H1 (cell line): Measurements from ENCODE around the gene ATXN8OS. TPM values are rescaled to one million over a fixed set of nuclear protein-coding genes. Genes with fewer than 3 reads are reported as not detected.

Experiments
- CTCF ChIA-PET: fragments of 300-600 bp; sonication (Branson Sonifier 250); formaldehyde crosslinking; loops from one replicate; lab custom pipeline; 2021; ENCODE audit not compliant: partially characterized antibody; lab: Charles Lee
- POLR2A ChIA-PET: fragments of 300-600 bp; sonication (Branson Sonifier 250); formaldehyde crosslinking; loops from one replicate; lab custom pipeline; 2021; ENCODE audit warnings: inconsistent platforms; ENCODE audit not compliant: partially characterized antibody; lab: Charles Lee
- DNase-seq, 2 experiments: peaks; one replicate each; pipeline versions ENCODE4 v3.0.0 to v3.0.0-alpha.2; 2010 to 2022; ENCODE audit warnings: low spot score in 2 of 2, low read depth in 1 of 2, mixed read lengths in 1 of 2
- FAIRE-seq: peaks from 2 replicates; lab custom pipeline; 2011; peaks lifted over from hg19 to GRCh38; lab: Jason Lieb, UNC
- H2AFZ ChIP-seq: 2 replicates; pipeline ENCODE4 v1.8.1; 2012; ENCODE audit warnings: low read length, inconsistent platforms
- H2AK5ac ChIP-seq: 2 replicates; pipeline ENCODE4 v1.6.1; 2013; ENCODE audit warnings: low read depth, low read length
- H2BK120ac ChIP-seq: replicated peaks from 2 replicates; pipeline ENCODE3; 2013; ENCODE audit warnings: low read depth, low read length, inconsistent platforms
- H2BK12ac ChIP-seq: 2 replicates; pipeline ENCODE4 v1.6.1; 2013; ENCODE audit warnings: low read depth, low read length
- H2BK15ac ChIP-seq: 2 replicates; pipeline ENCODE4 v1.6.1; 2013; ENCODE audit warnings: low read length
- H2BK20ac ChIP-seq: 2 replicates; pipeline ENCODE4 v1.6.1; 2013; ENCODE audit warnings: low read length
- H2BK5ac ChIP-seq: 2 replicates; pipeline ENCODE4 v1.6.1; 2013; ENCODE audit warnings: low read depth, low read length
- H3K14ac ChIP-seq: 2 replicates; pipeline ENCODE4 v1.6.1; 2013; ENCODE audit warnings: inconsistent platforms; ENCODE audit not compliant: insufficient read length
- H3K18ac ChIP-seq: 2 replicates; pipeline ENCODE4 v1.6.1; 2013; ENCODE audit warnings: low read length; ENCODE audit errors: extremely low read depth
- H3K23ac ChIP-seq: 2 replicates; pipeline ENCODE4 v1.6.1; 2013; ENCODE audit warnings: inconsistent platforms; ENCODE audit not compliant: insufficient read length
- H3K23me2 ChIP-seq: 2 replicates; pipeline ENCODE4 v1.6.1; 2013; ENCODE audit warnings: low read depth, low read length
- H3K27ac ChIP-seq: 2 replicates; pipeline ENCODE4 v1.6.1; 2011; ENCODE audit warnings: low read depth, low read length, inconsistent platforms
- H3K27me3 ChIP-seq, 4 experiments: replicated peaks in 1 of 4; 1 replicate in 1 of 4; 2 replicates in 3 of 4; pipeline versions ENCODE4 v1.6.1 to v1.8.1; 2011 to 2013; ENCODE audit warnings: low read length in 3 of 4, mild to moderate bottlenecking in 3 of 4, inconsistent platforms in 2 of 4, mixed read lengths in 2 of 4, moderate library complexity in 1 of 4; ENCODE audit not compliant: control insufficient read depth in 3 of 4, insufficient read depth in 3 of 4; ENCODE audit errors: extremely low read depth in 1 of 4
- H3K36me3 ChIP-seq, 4 experiments: 2 replicates each; pipeline versions ENCODE4 v1.6.1 to v1.8.1; 2011 to 2013; ENCODE audit warnings: mild to moderate bottlenecking in 4 of 4, low read length in 3 of 4, moderate library complexity in 2 of 4, control low read depth in 1 of 4, inconsistent platforms in 1 of 4; ENCODE audit not compliant: insufficient read depth in 4 of 4, control insufficient read depth in 2 of 4
- H3K4ac ChIP-seq: replicated peaks from 2 replicates; pipeline ENCODE3; 2013; ENCODE audit warnings: low read length, low read depth, mixed read lengths, inconsistent platforms; ENCODE audit not compliant: insufficient read length
- H3K4me1 ChIP-seq, 4 experiments: replicated peaks in 1 of 4; 1 replicate in 1 of 4; 2 replicates in 3 of 4; pipeline versions ENCODE4 v1.6.1 to v1.8.1; 2011 to 2013; ENCODE audit warnings: low read length in 3 of 4, inconsistent platforms in 2 of 4, mixed read lengths in 1 of 4; ENCODE audit not compliant: insufficient read depth in 4 of 4, control insufficient read depth in 3 of 4
- H3K4me2 ChIP-seq, 2 experiments: 2 replicates each; pipeline versions ENCODE4 v1.6.1 to v1.8.1; 2011 to 2013; ENCODE audit warnings: low read depth in 2 of 2, low read length in 2 of 2, control low read depth in 1 of 2, inconsistent platforms in 1 of 2, mild to moderate bottlenecking in 1 of 2; ENCODE audit not compliant: insufficient read depth in 1 of 2
- H3K4me3 ChIP-seq, 4 experiments: fragments of 200-600, 300-600 bp in 1 of 4; sonication (generic), shearing (Covaris generic), sonication (Bioruptor Twin) in 1 of 4; 2 replicates each; pipeline versions ENCODE4 v1.5.1 to v1.8.1; 2011 to 2016; ENCODE audit warnings: low read length in 4 of 4, low read depth in 3 of 4, control low read depth in 2 of 4, inconsistent platforms in 2 of 4, mild to moderate bottlenecking in 2 of 4, mixed read lengths in 1 of 4, moderate library complexity in 1 of 4; ENCODE audit not compliant: insufficient read depth in 2 of 4; ENCODE audit errors: extremely low read depth in 1 of 4
- H3K56ac ChIP-seq: replicated peaks from 2 replicates; pipeline ENCODE3; 2013; ENCODE audit warnings: low read depth, mild to moderate bottlenecking, mixed read lengths, low read length, inconsistent platforms; ENCODE audit not compliant: insufficient read length
- H3K79me1 ChIP-seq: 2 replicates; pipeline ENCODE4 v1.6.1; 2013; ENCODE audit warnings: low read depth, low read length, control low read depth
- H3K79me2 ChIP-seq, 2 experiments: 2 replicates each; pipeline versions ENCODE4 v1.6.1 to v1.8.1; 2012 to 2013; ENCODE audit warnings: low read length in 2 of 2, mild to moderate bottlenecking in 2 of 2, inconsistent platforms in 1 of 2; ENCODE audit not compliant: insufficient read depth in 2 of 2, control insufficient read depth in 1 of 2
- H3K9ac ChIP-seq, 4 experiments: replicated peaks in 1 of 4; 1 replicate in 1 of 4; 2 replicates in 3 of 4; pipeline versions ENCODE4 v1.6.1 to v1.8.1; 2011 to 2013; ENCODE audit warnings: low read depth in 3 of 4, low read length in 3 of 4, control low read depth in 2 of 4, mild to moderate bottlenecking in 2 of 4, moderate library complexity in 2 of 4, inconsistent platforms in 1 of 4; ENCODE audit errors: extremely low read depth in 1 of 4
- H3K9me3 ChIP-seq, 2 experiments: 2 replicates each; pipeline versions ENCODE4 v1.6.1 to v1.8.1; 2012 to 2013; ENCODE audit warnings: mild to moderate bottlenecking in 2 of 2, moderate library complexity in 2 of 2, control low read depth in 1 of 2, inconsistent platforms in 1 of 2, low read depth in 1 of 2, low read length in 1 of 2, mixed read lengths in 1 of 2; ENCODE audit not compliant: insufficient read depth in 2 of 2
- H4K20me1 ChIP-seq, 2 experiments: replicated peaks in 1 of 2; 2 replicates each; pipeline versions ENCODE3 to v1.8.1; 2011 to 2013; ENCODE audit warnings: inconsistent platforms in 2 of 2, low read length in 2 of 2, mild to moderate bottlenecking in 1 of 2; ENCODE audit not compliant: insufficient read depth in 2 of 2, control insufficient read depth in 1 of 2
- H4K5ac ChIP-seq: 2 replicates; pipeline ENCODE4 v1.6.1; 2013; ENCODE audit warnings: low read length, low read depth, mixed read lengths, inconsistent platforms; ENCODE audit not compliant: insufficient read length
- H4K8ac ChIP-seq: 2 replicates; pipeline ENCODE4 v1.8.0; 2013; ENCODE audit warnings: mild to moderate bottlenecking, moderate library complexity, low read length, inconsistent platforms; ENCODE audit not compliant: insufficient read depth; ENCODE audit errors: extremely low read depth
- H4K91ac ChIP-seq: replicated peaks from 2 replicates; pipeline ENCODE3; 2013; ENCODE audit warnings: low read length, mixed read lengths, inconsistent platforms; ENCODE audit not compliant: insufficient read length
- ASH2L ChIP-seq: fragments of 200-600, 300-600 bp; sonication (generic); IDR thresholded peaks from one replicate; pipeline ENCODE4 v1.7.1; 2017; ENCODE audit warnings: low read length
- CREB1 ChIP-seq: IDR thresholded peaks from 2 replicates; pipeline ENCODE4 v1.6.1; 2012; ENCODE audit warnings: inconsistent platforms
- PHF8 ChIP-seq: fragments of 200-600 bp; sonication (generic); conservative IDR thresholded peaks from 2 replicates; pipeline ENCODE4 v1.7.1; 2012; ENCODE audit warnings: low read depth, mild to moderate bottlenecking, inconsistent platforms, low read length, moderate library complexity
- RFX5 ChIP-seq: IDR thresholded peaks from 2 replicates; pipeline ENCODE4 v1.6.1; 2011; ENCODE audit warnings: low read depth, low read length, improper control_type of control experiment, borderline replicate concordance
- WGBS, 2 experiments: shearing (Covaris generic) in 1 of 2; methylation state at CpG; one replicate each; pipeline versions ENCODE4 v1.1.6 to v1.1.7; 2013 to 2015; ENCODE audit warnings: low lambda C conversion rate in 2 of 2, mixed read lengths in 2 of 2, inconsistent platforms in 1 of 2, low coverage in 1 of 2, missing lambda C conversion rate in 1 of 2; ENCODE audit not compliant: insufficient replicate concordance in 2 of 2, insufficient coverage in 1 of 2, insufficient read length in 1 of 2; ENCODE audit errors: extremely low coverage in 1 of 2, missing lambda C conversion rate in 1 of 2; 5-methylcytosine and 5-hydroxymethylcytosine counted together
- polyA plus RNA-seq, 7 experiments: library from polyadenylated mRNA; depleted of rRNA in 3 of 7; stranded (reverse) in 5 of 7; unstranded in 2 of 7; fragments of >200 nt in 5 of 7; fragments of 200-250 nt in 2 of 7; gene quantifications; 1 replicate in 5 of 7; 2 replicates in 1 of 7; 4 replicates in 1 of 7; pipeline versions ENCODE4 v1.2.1 to v1.2.3, GENCODE V29; 2011 to 2013; ENCODE audit warnings: missing spikeins in 2 of 7, mixed read lengths in 2 of 7
- total RNA-seq: library from RNA; stranded (reverse); fragmentation: NEBNext Ultra II Directional; extraction: Animal tissue kit (Norgen Biotek cat#: 25700); gene quantifications from 2 replicates; pipeline ENCODE4 v1.2.1, GENCODE V29; 2021

Gene ATXN8OS
- total and polyA plus RNA-seq, 2 of the 8 experiments (the other 6 are each of a cell fraction or from before 2014, with no cell fraction given) = not detected

GRCh38 chr13:70170689-70171088 is 63.1 kb downstream of the ATXN8OS start:
- H2BK12ac ChIP-seq = no peak overlapping the region
- no peak for FAIRE-seq
- no peaks in the 10 kb centered on the region for H4K20me1 ChIP-seq
- H3K4me2 ChIP-seq = no peak overlapping the region
- TF ChIP-seq PHF8 (no peak), ASH2L (no peak), RFX5 (no peak), CREB1 (no peak)
- H2BK15ac ChIP-seq = no peak overlapping the region
- no peaks in the 10 kb centered on the region for H3K79me2 ChIP-seq
- no peak overlapping the region for H2BK120ac ChIP-seq
- no peaks in the 10 kb centered on the region for H3K23me2 ChIP-seq
- no peak overlapping the region for H2BK5ac ChIP-seq
- H3K9me3 ChIP-seq = no peaks in the 10 kb centered on the region
- no peak overlapping the region for H4K91ac ChIP-seq
- H3K4me3 ChIP-seq = no peak overlapping the region
- no peak overlapping the region for H2AFZ ChIP-seq
- H2BK20ac ChIP-seq = no peak overlapping the region
- H3K9ac ChIP-seq = no peak overlapping the region
- no peak for DNase-seq
- no peak overlapping the region for H3K14ac ChIP-seq
- WGBS, 2 experiments = 99% methylated on average over 5 of the region's 5 CpGs; no CpG with 5 or more reads in 1 of the 2 experiments
- ChIA-PET POLR2A (no interaction called here), CTCF (interaction anchor here (0.7 to 2.0 kb wide), 3 partner anchors 72 to 163 kb away, joined by 3 to 4 read pairs (median 3); no protein-coding TSS in a partner anchor)
- no peak overlapping the region for H4K5ac ChIP-seq
- no peaks in the 10 kb centered on the region for H3K36me3 ChIP-seq
- peaks cover 0 to 2% (median 0%) of the 10 kb centered on the region in 4 experiments; a peak in 1 of 7 replicates for H3K4me1 ChIP-seq
- H3K18ac ChIP-seq = no peak overlapping the region
- no peak overlapping the region for H3K27ac ChIP-seq
- no peaks in the 10 kb centered on the region for H3K27me3 ChIP-seq
- no peak overlapping the region for H2AK5ac ChIP-seq
- H3K23ac ChIP-seq = no peak overlapping the region
- H3K79me1 ChIP-seq = no peaks in the 10 kb centered on the region
- no peak overlapping the region for H4K8ac ChIP-seq
- no peak overlapping the region for H3K56ac ChIP-seq
- H3K4ac ChIP-seq = no peak overlapping the region
